Measurements from ENCODE around the gene LIF.
"Not testable (repeated sequence)": the region's sequence is repeated elsewhere in the genome, so short reads cannot be mapped to it uniquely, and the experiment has no call there.

LIF gene

GRCh38 chr22:30208631-30209603, 37.6 kb downstream of the LIF start:
- no peak for DNase-seq (ENCODE audit: low read depth in 2 of 2)

GRCh38 chr22:30206944-30207343, 39.6 kb downstream of the LIF start:
- DNase-seq (ENCODE audit: low read depth in 2 of 2): no peak

DNA sequence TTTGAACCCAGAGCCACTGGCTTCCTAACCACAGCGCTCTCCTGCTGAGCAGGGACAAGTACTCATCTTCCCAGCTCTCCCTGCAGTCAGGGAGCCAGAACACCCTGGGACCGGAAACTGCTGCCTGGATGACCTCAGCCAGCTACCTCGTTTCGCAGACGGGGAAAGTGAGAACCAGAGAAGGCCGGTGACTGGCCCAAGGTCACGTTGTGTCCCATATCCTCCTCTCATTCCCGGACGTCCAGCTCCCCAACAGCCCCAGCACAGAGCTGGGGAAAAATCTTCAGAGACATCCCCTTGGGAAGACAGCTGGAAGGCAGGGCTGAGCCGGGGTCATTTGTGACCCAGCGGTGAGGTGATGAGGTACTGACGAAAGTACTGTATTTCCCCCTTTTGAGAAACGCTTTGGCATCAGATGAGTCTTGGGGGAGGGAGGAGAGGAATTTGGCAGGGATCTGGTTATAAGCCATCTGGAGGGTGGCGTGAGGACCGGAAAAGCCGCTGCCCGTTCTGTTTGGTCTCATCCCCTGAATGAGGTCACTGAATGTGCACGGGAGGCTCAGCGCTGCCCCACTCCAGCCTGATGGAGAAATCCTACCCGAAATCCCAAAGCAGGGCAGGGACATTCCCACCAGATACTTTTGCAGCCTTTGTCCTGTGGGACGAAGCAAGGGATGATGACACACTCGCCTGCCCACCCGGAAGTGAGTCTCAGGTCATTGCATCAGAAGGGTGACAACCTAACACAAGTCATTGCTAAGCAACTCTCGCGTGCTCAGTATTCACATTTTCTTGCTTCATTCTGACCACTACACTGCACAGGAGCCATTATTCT, 41.1 kb downstream of the LIF start:
- DNase-seq (ENCODE audit: low read depth in 2 of 2): no peak

DNA sequence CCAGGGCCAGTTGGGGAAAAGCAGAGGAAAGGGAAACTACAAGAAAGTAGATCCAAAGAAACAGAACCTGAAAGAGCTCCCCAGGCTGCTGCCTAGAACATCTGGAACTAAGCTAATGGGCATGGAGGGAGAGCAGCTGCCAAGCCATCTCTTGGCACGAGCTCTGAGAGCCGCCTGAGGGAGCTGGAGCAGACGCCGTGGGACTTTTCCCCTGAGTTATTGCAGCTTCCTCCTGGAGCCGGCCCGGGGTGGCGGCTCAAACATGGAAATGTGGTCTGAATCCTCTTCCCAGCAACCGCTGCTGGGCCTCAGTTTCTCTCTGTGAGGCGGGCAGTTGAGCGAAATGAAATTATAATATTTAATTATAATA, 41.8 kb downstream of the LIF start:
- DNase-seq (ENCODE audit: low read depth in 2 of 2): no peak

DNA sequence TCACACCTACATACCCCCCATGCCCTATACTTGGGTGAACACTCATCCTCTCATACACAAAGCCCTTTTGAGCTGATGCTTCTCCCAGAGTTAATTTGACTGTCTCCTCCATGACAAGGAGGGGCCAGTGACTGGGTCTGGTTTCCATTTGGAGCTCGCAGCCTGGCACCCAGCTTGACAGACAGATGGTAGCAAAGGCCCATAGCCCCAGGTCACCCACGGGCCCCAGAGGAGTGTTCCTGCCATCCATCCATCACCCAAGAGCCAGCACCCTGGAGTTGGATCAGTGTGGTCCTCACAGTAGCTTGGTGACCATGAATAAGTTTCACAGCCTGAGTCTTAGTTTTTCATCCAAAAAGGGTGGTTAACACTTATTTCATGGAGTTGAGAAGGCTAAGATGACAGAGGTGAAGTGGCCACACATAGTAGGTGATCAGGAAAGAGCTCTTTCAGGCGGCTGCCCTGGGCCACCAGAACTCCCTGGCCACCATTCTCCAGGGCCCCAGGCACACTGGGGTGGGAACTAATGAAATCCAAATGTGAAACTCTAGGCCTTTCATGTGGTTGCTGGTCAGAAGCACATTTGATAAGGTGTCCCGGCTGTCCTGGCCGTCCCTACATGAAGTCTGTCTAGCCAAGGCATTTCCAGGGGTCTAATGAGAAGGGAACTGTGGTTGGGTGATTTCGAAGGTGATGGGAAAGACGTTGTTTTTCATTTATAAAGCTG, 42.4 kb downstream of the LIF start:
- DNase-seq (ENCODE audit: low read depth in 2 of 2): no peak

- DNase-seq (ENCODE audit: low read depth in 2 of 2): no peak
These were observed 44.0 kb downstream of the LIF start for GRCh38 chr22:30202531-30203006.

DNA sequence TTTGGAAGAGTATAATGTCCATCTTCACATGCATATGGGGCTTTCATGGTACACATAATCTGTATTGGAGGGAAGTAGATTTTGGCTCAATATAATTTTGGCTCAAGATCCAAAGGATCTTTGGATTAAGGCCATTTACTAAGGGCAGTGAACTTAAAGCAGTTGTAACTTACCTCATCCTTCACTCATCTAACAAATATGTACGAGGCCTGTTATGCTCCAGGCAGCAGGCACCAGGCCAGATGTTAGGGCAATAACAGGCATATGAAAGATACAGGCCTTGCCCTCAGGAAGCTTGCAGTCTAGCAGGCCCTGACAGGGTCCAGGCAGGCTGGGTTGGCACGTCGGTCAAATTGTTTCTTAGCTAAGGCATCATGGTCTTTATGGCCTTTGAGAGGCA, 44.6 kb downstream of the LIF start:
- no peak for DNase-seq (ENCODE audit: low read depth in 2 of 2)

- DNase-seq (ENCODE audit: low read depth in 2 of 2): not testable (repeated sequence)
These were observed 45.7 kb downstream of the LIF start for GRCh38 chr22:30200905-30201304.

GRCh38 chr22:30198921-30199320, 47.6 kb downstream of the LIF start:
- no peak for DNase-seq (ENCODE audit: low read depth in 2 of 2)

GRCh38 chr22:30198152-30198825, 48.3 kb downstream of the LIF start:
- DNase-seq (ENCODE audit: low read depth in 2 of 2): no peak

GRCh38 chr22:30197389-30197788, 49.2 kb downstream of the LIF start:
- DNase-seq (ENCODE audit: low read depth in 2 of 2): no peak

- no peak for DNase-seq (ENCODE audit: low read depth in 2 of 2)
These were observed 49.7 kb downstream of the LIF start for GRCh38 chr22:30196880-30197336.

DNA sequence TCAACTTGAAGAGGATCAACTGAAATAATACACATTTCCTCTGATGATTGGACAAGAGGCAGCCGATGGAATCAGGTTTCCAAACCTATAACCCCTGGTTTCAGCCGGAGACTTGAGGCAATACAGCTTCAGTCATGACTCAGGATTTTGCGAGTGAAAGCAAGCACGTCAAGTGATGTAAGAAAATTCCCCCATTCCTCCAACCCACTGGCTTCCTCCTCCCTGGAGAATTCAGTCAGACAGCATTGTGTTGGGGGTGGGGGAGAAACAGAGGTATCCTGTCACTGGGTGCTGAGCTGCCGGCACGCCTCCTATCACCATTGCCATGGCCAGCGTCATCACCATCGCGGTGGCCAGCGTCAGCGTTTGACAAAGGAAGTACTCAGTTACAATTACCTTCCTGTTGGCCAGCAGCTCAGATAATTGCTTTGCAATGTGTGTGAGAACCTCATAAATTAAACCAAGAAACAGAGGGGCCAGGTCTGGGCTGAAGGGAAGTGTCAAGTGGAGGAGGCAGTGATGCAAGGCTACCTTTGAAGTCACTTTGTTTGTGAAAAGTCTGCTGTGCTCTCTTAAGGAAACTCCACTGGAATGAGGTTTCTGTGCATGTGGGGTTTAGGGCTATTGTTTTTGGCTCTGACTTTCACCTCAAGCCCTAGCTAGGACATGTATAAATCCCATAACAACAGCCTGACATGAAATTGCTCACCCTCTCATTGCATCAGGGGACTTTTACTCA, 50.2 kb downstream of the LIF start:
- peak; percentile 30 to 34 for DNase-seq (ENCODE audit: low read depth in 2 of 2)

DNA sequence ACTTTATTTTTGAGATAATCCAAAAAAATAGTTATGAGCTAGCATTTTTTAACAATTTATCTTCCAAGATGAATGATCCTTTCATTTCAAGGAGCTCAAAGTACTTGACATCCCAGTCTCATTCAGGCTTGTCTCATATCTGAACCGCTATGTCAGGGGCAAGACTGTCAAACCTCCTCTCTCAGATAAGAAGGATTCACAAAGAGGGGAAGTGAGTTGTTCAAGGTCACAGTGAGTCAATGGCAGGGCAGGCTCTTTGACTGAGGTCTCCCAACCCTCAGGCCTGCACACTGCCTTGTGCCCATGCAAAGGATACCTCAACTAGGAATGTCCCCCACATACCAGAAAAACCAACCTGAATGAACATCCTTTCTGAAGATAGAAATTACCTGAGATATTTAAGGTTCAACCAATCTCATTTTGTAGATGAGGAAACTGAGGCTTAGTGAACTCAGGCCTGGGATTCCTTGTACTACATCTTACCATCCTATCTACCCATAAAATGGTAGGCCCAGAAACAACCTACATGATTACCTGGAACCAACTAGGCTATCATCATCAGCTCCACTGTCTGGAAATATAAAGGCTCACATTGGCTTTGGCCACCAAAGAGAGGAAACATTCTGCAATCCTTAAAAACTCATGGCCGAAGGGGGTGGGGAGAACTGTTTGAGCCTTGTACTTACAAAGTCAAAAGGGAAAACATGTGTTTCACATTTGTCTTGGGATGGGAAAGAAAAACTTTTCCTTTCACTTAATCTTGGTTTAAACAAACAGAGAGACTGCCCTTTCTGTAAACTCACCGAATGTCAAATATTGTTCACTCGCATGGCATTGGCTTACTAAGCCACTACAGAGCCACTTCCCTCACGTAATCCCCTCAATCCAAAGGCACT, 51.1 kb downstream of the LIF start:
- DNase-seq (ENCODE audit: low read depth in 2 of 2): no peak

- DNase-seq (ENCODE audit: low read depth in 2 of 2): no peak
These were observed 53.4 kb downstream of the LIF start for GRCh38 chr22:30193031-30193775.

GRCh38 chr22:30192427-30192826, 54.1 kb downstream of the LIF start:
- DNase-seq (ENCODE audit: low read depth in 2 of 2): no peak

GRCh38 chr22:30191040-30191701, 55.4 kb downstream of the LIF start:
- no peak for DNase-seq (ENCODE audit: low read depth in 2 of 2)

DNA sequence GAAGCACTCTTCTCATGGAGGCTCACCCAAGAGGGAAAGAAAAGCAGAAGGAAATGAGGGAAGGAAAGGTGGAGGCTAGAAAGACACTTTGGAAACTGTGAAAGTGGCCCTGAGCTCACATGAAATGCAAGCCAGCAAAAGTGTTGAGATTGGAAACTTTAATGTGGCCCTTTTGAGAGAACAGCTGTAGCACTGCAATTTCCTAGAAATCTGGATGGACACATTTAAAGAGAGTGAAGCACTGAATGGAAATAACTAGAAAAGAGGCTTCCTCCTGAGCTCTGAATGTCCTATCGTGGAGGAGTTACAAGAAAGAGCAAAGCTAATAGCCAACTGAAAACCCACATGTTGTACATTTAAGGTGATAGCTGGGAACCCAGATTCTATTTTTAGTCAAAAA, 56.0 kb downstream of the LIF start:
- no peak for DNase-seq (ENCODE audit: low read depth in 2 of 2)

All from activated CD4-positive, alpha-beta T cell treated with anti-CD3 and anti-CD28 coated beads for 24 hours (primary cell).